GM23338 (cell line): Measurements from ENCODE around the gene CALR3. TPM values are rescaled to one million over a fixed set of nuclear protein-coding genes. Genes with fewer than 3 reads are reported as not detected.

Source experiments
- ATAC-seq: fragments of 200-7000 bp; cut with Tn5 transposase; 3 replicates; pipeline ENCODE4 v1.9.1; 2020
- DNase-seq: peaks from one replicate; pipeline ENCODE4 v3.0.0-alpha.2; 2015; ENCODE audit warnings: low spot score
- H2AFZ ChIP-seq: fragments of 200-600 bp; sonication (generic); 2 replicates; pipeline ENCODE4 v1.8.0; 2016; ENCODE audit warnings: antibody characterized with exemption, mild to moderate bottlenecking, moderate library complexity
- H3F3A ChIP-seq: fragments of 200-600 bp; sonication (generic); replicated peaks from 2 replicates; pipeline ENCODE4 v1.8.0; 2017; ENCODE audit warnings: antibody characterized with exemption, mixed run types, low read depth
- H3K27ac ChIP-seq: fragments of 200-600 bp; sonication (generic); 2 replicates; pipeline ENCODE4 v1.6.1; 2016; ENCODE audit warnings: low read depth
- H3K27me3 ChIP-seq: fragments of 200-600 bp; sonication (generic); 2 replicates; pipeline ENCODE4 v1.8.0; 2016; ENCODE audit warnings: mild to moderate bottlenecking, mixed run types, moderate library complexity; ENCODE audit not compliant: insufficient read depth
- H3K36me3 ChIP-seq: fragments of 200-600 bp; sonication (generic); 2 replicates; pipeline ENCODE4 v1.8.0; 2016; ENCODE audit warnings: mild to moderate bottlenecking; ENCODE audit not compliant: insufficient read depth
- H3K4me1 ChIP-seq: fragments of 200-600 bp; sonication (generic); 2 replicates; pipeline ENCODE4 v1.8.0; 2016; ENCODE audit warnings: mild to moderate bottlenecking, moderate library complexity; ENCODE audit not compliant: insufficient read depth
- H3K4me2 ChIP-seq: fragments of 200-600 bp; sonication (generic); 2 replicates; pipeline ENCODE4 v1.7.1; 2017; ENCODE audit warnings: mixed run types
- H3K4me3 ChIP-seq: fragments of 200-600 bp; sonication (generic); 2 replicates; pipeline ENCODE4 v1.6.1; 2016; ENCODE audit warnings: mixed run types
- H3K79me2 ChIP-seq: fragments of 200-600 bp; sonication (generic); replicated peaks from 2 replicates; pipeline ENCODE4 v1.8.0; 2017; ENCODE audit warnings: mild to moderate bottlenecking; ENCODE audit not compliant: insufficient read depth
- H3K9me2 ChIP-seq: fragments of 200-600 bp; sonication (generic); 2 replicates; pipeline ENCODE4 v1.8.0; 2017; ENCODE audit not compliant: insufficient read depth
- H4K20me1 ChIP-seq: fragments of 200-600 bp; sonication (generic); replicated peaks from 2 replicates; pipeline ENCODE4 v1.8.0; 2017; ENCODE audit warnings: mild to moderate bottlenecking; ENCODE audit not compliant: insufficient read depth
- H3K27ac Mint-ChIP-seq: 2 replicates; pipeline ENCODE4 v1.8.0; 2020; ENCODE audit warnings: inconsistent platforms, mild to moderate bottlenecking, moderate library complexity, mixed read lengths
- H3K27me3 Mint-ChIP-seq: 3 replicates; pipeline ENCODE4 v1.8.0; 2022; ENCODE audit warnings: low read depth, mild to moderate bottlenecking, moderate library complexity, mixed read lengths, inconsistent platforms; ENCODE audit not compliant: insufficient read depth, poor library complexity
- H3K36me3 Mint-ChIP-seq: 3 replicates; pipeline ENCODE4 v1.8.0; 2021; ENCODE audit warnings: low read depth, mild to moderate bottlenecking, inconsistent platforms, moderate library complexity, mixed read lengths
- H3K4me1 Mint-ChIP-seq: 3 replicates; pipeline ENCODE4 v1.8.0; 2020; ENCODE audit warnings: mild to moderate bottlenecking, inconsistent platforms, mixed read lengths
- H3K4me3 Mint-ChIP-seq: 3 replicates; pipeline ENCODE4 v1.8.0; 2021; ENCODE audit warnings: moderate library complexity, mild to moderate bottlenecking, inconsistent platforms, mixed read lengths
- H3K9me3 Mint-ChIP-seq: 3 replicates; pipeline ENCODE4 v1.8.0; 2020; ENCODE audit warnings: moderate library complexity, mild to moderate bottlenecking, inconsistent platforms, mixed read lengths
- CREB1 ChIP-seq: fragments of 250-450 bp; sonication (Bioruptor Pico); IDR thresholded peaks from 2 replicates; pipeline ENCODE4 v1.5.0; 2020; ENCODE audit warnings: low read depth, mild to moderate bottlenecking, moderate library complexity
- ETS1 ChIP-seq: IDR thresholded peaks from 2 replicates; pipeline ENCODE4 v1.6.1; 2016; ENCODE audit warnings: antibody characterized with exemption
- EZH2 ChIP-seq: fragments of 200-600 bp; sonication (generic); IDR thresholded peaks from one replicate; pipeline ENCODE4 v1.8.0; 2017; ENCODE audit warnings: antibody characterized with exemption, mild to moderate bottlenecking, low read depth; ENCODE audit not compliant: unreplicated experiment
- EZH2phosphoT487 ChIP-seq: fragments of 200-600 bp; sonication (generic); IDR thresholded peaks from one replicate; pipeline ENCODE4 v1.8.1; 2018; ENCODE audit warnings: antibody characterized with exemption; ENCODE audit not compliant: unreplicated experiment
- JUNB ChIP-seq: IDR thresholded peaks from one replicate; pipeline ENCODE4 v1.6.1; 2016; ENCODE audit warnings: antibody characterized with exemption; ENCODE audit not compliant: unreplicated experiment
- POLR2AphosphoS5 ChIP-seq: IDR thresholded peaks from 2 replicates; pipeline ENCODE4 v1.6.1; 2016; ENCODE audit warnings: antibody characterized with exemption, low read depth
- REST ChIP-seq: IDR thresholded peaks from one replicate; pipeline ENCODE4 v1.6.1; 2018; ENCODE audit warnings: antibody characterized with exemption; ENCODE audit not compliant: unreplicated experiment
- STAT1 ChIP-seq: IDR thresholded peaks from one replicate; pipeline ENCODE4 v1.6.1; 2016; ENCODE audit warnings: antibody characterized with exemption; ENCODE audit not compliant: unreplicated experiment
- ZNF114 ChIP-seq: fragments of 250-450 bp; sonication (Bioruptor Pico); IDR thresholded peaks from 2 replicates; pipeline ENCODE4 v1.5.0; 2020; ENCODE audit warnings: mild to moderate bottlenecking, moderate library complexity
- ZNF331 ChIP-seq: fragments of 250-450 bp; sonication (Bioruptor Pico); IDR thresholded peaks from 2 replicates; pipeline ENCODE4 v1.5.0; 2020; ENCODE audit warnings: low read depth, mild to moderate bottlenecking, moderate library complexity
- ZNF462 ChIP-seq: fragments of 250-450 bp; sonication (Bioruptor Pico); IDR thresholded peaks from 2 replicates; pipeline ENCODE4 v1.5.0; 2020; ENCODE audit warnings: mild to moderate bottlenecking, moderate library complexity
- polyA plus RNA-seq: library from polyadenylated mRNA; unstranded; fragments of >200 nt; fragmentation: Nextera tagmentation; extraction: Ambion mirVana; gene quantifications from 2 replicates; pipeline ENCODE4 v1.2.1, GENCODE V29; 2016
- total RNA-seq: library from RNA; depleted of rRNA; stranded (reverse); fragments of >200 nt; shearing (Covaris generic); gene quantifications from 2 replicates; pipeline ENCODE4 v1.2.3, GENCODE V29; 2014

Gene CALR3
- total and polyA plus RNA-seq, 2 experiments from 2014 or later: 0.42 to 0.66 TPM

GRCh38 chr19:16482745-16483144 lies 13.2 kb downstream of the CALR3 start:
- no peak overlapping the region for H3K4me3 ChIP-seq
- H4K20me1 ChIP-seq: no peaks in the 10 kb centered on the region
- ATAC-seq: no peak
- no peak overlapping the region for H3K27ac Mint-ChIP-seq
- no peak overlapping the region for H3K27ac ChIP-seq
- TF ChIP-seq CREB1 (CRISPR knock-in tag) (no peak), REST (no peak), EZH2 (no peak), JUNB (no peak)
- no peaks in the 10 kb centered on the region for H3K9me2 ChIP-seq
- no peaks in the 10 kb centered on the region for H3K4me1 ChIP-seq
- H3K27me3 Mint-ChIP-seq: peaks cover 6% of the 10 kb centered on the region
- H3K27me3 ChIP-seq: no peaks in the 10 kb centered on the region
- H3K4me1 Mint-ChIP-seq: no peaks in the 10 kb centered on the region
- no peak overlapping the region; the same call in 2 of the 3 replicates for H3K4me3 Mint-ChIP-seq
- no peaks in the 10 kb centered on the region; the same call in 1 of the 2 replicates for H3K36me3 ChIP-seq
- no peaks in the 10 kb centered on the region for H3K79me2 ChIP-seq
- H3K36me3 Mint-ChIP-seq: no peaks in the 10 kb centered on the region
- no peaks in the 10 kb centered on the region for H3F3A ChIP-seq
- H2AFZ ChIP-seq: no peak overlapping the region
- H3K9me3 Mint-ChIP-seq: no peaks in the 10 kb centered on the region
- no peak overlapping the region for H3K4me2 ChIP-seq
- no peak for DNase-seq

- no peak overlapping the region for H3K4me3 ChIP-seq
- Mint-ChIP-seq H3K4me3 (no peak overlapping the region), H3K27me3 (peaks cover 7% of the 10 kb centered on the region), H3K36me3 (no peaks in the 10 kb centered on the region; the same call in 2 of the 3 replicates), H3K4me1 (no peaks in the 10 kb centered on the region), H3K9me3 (peaks cover 5% of the 10 kb centered on the region; the same call in 1 of the 3 replicates), H3K27ac (no peak overlapping the region)
- H3K4me2 ChIP-seq: no peak overlapping the region
- no peak overlapping the region for H3K27ac ChIP-seq
- H3K9me2 ChIP-seq: no peaks in the 10 kb centered on the region
- H3K79me2 ChIP-seq: no peaks in the 10 kb centered on the region
- no peaks in the 10 kb centered on the region for H3F3A ChIP-seq
- no peak overlapping the region for H2AFZ ChIP-seq
- H4K20me1 ChIP-seq: no peaks in the 10 kb centered on the region
- ATAC-seq (no peak), DNase-seq (no peak)
- no peaks in the 10 kb centered on the region for H3K27me3 ChIP-seq
- H3K4me1 ChIP-seq: 0 out of 2 replicates have a peak, but pooled peaks cover 4% of the 10 kb centered on the region
- H3K36me3 ChIP-seq: no peaks in the 10 kb centered on the region
- no peak for TF ChIP-seq ZNF114 (CRISPR knock-in tag)
- TF ChIP-seq ETS1: no peak
- TF ChIP-seq ZNF331 (CRISPR knock-in tag): no peak
- no peak for TF ChIP-seq EZH2
- no peak for TF ChIP-seq STAT1
- no peak for TF ChIP-seq EZH2phosphoT487
- TF ChIP-seq POLR2AphosphoS5: no peak
- TF ChIP-seq ZNF462 (CRISPR knock-in tag): no peak
These were observed 18.7 kb downstream of the CALR3 start for GRCh38 chr19:16477311-16477710.
